Stimulated activated CD8-positive, alpha-beta memory T cell treated with anti-CD3 and anti-CD28 coated beads, Interleukin-15, amount 100 ng/mL, for 4 hours (primary cell): ENCODE data around the gene DLL1.
"Not testable (repeated sequence)": the region's sequence is repeated elsewhere in the genome, so short reads cannot be mapped to it uniquely, and the experiment has no call there.

Experiments
- DNase-seq, 2 donors: peaks; one replicate each; pipeline ENCODE4 v3.0.0-alpha.2; 2020; ENCODE audit warnings: low read depth in 2 of 2

Gene DLL1

DNA sequence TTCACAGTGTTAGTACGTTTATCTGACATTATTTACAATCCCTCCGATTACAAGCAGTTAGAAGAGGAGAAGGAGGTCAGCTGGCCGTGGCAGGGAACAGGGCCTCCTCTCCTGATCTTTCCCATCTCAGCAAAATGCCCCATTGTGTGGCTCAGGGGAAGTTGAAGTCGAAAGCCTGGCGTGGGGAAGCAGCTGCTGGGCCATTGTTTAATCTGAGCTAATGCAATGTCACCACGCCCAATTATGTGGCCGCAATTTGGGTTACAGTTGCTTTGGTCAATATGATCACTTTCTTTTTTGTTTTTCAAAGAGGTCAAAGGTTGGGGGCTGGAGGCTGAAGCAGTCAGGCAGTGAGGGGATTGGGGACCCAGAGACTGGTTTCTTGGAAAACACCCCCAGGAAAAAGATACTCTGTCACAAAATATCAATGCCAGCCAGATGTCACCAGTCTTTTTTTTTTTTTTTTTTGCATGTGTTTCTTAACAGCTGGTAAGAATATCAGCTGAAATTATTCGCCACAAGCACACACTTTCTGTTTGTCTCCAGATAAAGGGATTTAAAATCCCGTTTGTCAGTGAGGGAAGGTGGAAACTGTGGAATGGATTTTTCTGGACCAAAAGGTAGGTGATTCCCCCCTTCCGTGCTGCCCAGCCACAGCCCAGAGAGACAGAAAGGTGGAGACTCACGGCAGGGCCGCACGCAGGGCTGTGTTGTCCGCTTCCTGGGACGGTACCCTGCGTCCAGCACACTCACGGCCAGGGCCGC lies 24.6 kb downstream of the DLL1 start:
- no peak for DNase-seq

DNA sequence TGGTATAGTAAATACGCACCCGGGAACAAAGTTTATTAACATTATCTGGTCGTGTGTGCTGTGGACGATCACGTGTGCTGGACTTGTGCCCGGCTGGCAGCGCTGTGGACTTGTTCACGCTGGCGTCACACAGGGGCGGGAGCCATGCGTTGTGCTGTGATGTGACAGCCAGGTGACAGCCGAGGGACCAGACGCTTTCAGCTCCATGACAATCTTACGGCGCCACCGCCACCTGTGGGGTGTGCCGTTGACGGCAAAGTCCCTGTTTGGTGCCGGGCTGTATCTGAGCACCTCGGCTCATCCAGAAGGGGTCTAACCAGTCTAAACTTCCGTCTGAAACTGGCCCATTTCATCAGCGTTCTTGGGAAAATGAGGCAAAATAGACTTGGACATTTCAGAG lies 25.2 kb downstream of the DLL1 start:
- no peak for DNase-seq

DNA sequence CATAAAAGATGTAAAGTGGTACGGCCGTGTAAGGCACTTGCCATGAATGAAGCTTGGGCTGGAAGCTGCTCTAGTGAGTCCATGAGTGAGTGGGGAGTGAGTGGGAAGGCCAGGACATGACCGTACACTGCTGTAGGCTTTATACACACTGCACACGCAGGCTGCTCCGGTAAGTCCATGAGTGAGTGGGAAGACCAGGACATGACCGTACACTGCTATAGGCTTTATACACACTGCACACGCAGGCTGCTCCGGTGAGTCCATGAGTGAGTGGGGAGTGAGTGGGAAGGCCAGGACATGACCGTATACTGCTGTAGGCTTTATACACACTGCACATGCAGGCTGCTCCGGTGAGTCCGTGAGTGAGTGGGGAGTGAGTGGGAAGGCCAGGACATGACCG lies 26.2 kb downstream of the DLL1 start:
- not testable (repeated sequence) for DNase-seq

DNA sequence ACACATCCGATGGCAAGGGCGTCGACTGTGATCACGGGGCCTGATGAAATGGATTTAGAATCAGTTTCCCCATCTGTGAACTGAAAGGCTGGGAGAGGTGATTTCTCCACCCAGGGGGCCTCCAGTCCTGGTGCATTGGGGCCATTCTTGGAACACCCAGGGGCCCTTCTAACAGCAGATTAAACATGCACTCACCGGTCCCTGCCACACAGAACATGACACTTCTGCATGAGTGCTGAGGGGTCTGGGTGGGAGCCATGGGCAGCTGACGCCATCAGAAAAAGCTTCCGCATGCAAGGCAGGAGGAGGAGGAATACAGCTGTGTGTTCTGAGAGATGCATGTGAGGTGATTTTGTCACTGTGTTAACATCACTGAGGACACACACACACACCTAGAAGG lies 26.8 kb downstream of the DLL1 start:
- no peak for DNase-seq

DNA sequence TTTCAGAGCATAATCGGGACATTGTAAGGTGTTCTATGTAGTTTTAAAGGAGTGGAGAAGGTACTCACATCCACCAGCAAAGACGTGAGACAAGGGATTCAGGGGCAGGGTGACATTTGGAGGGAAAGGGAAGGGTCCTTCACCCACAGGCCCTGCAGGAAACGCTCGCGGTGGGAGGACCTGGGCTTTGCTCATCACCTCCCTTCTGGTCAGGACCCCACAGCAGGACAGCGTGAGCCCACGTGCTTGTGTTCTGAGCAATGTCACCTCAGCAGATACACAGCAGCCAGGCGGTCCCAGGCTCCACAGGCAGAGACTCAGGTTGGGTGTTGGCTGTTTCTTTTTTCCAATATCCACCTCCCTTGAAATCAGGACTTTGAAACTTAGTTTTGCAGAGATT lies 27.5 kb downstream of the DLL1 start:
- no peak for DNase-seq

DNA sequence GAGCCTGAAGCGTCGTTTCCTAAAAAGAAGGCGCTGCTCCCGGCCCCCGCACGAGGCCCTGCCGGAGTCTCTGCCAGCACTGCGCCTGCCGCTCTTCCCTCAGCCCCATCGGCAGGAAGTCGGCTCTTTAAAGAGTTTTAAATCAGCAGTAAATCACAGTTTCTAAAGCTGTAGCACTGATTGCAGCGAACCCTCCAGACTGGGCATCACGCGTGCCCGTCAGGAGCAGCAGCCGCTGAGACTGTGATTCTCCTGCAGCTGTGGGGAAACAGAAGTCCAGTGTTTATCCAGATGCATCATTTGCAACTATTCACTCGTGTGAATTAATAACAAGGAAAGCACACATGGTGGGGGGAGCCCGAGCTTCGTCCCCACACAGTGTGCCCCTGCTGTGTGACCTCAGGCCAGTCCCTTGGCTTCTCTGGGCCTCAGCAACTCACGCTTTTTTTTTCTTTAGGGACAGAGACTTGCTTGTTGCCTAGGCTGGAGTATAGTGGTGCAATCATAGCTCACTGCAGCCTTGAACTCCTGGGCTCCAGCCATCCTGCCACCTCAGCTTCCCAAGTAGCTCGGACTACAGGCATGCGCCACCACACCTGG lies 28.3 kb downstream of the DLL1 start:
- DNase-seq = no peak

DNA sequence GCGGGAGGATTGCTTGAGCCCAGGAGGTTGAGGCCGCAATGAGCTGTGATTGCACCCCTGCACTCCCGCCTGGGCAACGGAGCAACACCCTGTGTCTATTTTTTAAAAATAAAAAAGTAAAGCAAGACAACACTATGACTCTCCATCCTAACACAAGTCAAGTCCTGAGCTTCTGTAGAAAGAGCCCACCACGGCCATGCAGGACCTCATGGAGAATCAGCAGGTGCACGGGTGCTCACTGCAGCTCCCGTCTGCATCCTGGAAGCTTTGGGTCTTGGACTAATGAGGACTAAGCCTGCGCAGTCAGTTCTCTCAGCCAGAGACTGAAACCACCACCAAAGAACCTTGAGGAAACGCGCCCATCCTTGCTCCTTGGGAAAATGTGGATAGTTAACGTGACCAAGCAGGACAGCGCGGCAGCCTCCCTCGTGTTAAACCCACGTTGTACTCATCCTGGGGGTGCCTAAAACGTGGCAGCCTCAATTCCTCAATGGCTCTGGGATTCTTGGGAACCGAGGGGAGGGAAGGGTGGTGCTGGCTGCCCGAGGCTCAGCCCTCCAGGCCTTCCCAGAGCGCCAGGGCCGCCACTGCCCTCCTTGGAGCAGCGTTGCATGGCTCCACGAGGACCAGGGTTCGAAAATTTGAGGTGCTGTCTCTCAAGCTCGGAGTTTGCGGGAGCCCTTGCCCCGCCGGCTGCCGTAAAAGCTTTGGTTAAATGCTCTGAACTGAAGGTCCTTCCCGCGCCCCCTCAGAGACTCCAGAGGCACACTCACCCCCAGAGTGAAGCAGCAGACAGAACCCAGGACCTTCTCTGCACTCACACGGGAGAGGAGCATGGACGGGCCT lies 29.0 kb downstream of the DLL1 start:
- DNase-seq = no peak

DNA sequence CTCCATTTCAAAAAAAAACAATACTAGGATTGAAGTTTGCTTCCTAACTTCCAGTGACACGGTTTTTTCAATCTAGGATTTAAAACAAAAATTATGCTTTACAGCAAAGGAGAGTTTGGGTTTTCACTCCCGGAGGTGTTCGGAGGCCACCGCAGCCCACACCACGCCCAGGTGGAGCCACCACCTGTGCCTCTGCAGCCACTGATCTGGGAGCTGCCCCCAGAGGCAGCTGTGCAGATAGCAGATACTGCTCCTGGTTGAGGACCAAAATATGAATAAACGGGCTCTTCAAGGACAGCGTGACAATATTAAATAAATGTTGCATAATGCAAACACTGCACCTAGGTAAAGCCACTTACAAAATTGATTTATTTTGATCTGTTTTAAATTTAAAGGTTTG lies 30.2 kb downstream of the DLL1 start:
- DNase-seq = no peak

DNA sequence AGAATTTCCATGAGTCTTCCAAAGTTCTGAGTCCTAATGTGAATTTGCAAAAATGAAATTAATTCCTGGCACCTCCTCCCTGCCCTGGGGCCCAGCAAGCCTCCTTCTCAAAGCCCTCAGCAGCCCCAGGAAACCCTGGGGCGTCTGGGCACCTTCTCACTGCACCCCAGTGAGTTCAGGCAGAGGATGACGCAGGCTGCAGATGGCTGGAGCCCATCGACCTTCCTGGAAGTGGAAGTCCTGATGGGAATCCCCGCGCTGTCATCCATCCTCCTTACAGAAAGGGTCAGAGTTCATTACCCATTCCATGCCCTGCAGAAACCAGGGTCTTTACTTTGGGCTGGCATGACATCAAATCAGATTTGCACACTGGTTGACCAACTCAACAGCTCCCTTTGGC lies 31.6 kb downstream of the DLL1 start:
- no peak for DNase-seq

DNA sequence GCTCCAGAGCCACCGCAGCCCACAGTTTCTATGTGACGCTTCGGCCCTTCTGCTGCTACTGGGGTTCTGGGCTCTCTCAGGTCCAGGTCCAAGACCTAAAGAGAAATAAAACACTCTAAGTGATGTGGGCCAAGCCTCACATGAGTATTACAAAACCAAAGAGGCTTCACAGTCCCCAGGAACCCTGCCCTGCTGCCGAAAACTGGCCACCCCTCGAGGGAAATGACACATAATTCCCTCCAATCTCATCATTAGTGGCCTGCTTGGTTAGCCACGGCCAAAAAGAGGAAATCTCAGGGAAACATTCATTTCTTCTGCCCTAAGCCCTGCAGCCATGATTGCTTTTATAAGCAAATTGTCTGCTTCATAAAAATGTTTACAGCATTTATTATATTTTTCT lies 32.5 kb downstream of the DLL1 start:
- no peak for DNase-seq

DNA sequence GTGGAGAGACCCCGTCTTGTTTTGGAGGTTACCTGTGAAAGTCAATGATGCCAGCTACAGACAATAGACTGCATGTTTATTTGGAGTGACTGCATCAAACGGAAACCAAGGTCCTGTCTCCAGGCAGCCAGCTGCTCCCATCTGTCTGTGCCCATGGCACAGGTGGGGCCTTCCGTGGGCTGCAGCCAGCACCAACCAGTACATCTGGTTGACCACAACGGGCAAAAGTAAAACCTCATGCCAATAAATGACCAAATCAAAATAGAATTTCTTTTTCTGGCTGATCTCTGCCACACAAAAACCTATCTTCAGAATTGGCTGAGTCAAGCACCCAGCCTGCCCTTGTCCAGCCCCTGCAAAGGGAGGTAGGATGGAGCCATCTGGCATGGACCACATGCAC lies 33.5 kb downstream of the DLL1 start:
- no peak for DNase-seq

DNA sequence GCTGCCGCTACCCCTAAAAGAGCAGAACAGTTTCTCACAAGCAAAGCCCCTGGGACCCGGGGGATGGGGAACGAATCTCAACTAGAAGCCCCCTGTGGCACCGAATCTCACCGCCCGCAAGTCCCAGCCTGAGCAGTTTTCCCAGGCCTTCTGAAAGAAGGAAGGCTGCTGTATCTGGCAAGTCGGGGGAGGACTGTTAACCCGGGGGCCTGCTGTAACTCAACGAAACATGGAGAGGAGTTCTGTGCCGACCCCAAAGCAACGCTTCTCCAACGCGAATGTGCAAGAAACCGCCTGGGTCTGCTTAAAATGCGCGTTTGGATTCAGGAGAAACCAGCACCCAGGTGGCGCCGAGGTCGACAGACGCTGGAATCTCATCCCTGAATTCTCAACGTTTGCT lies 34.2 kb downstream of the DLL1 start:
- no peak for DNase-seq

DNA sequence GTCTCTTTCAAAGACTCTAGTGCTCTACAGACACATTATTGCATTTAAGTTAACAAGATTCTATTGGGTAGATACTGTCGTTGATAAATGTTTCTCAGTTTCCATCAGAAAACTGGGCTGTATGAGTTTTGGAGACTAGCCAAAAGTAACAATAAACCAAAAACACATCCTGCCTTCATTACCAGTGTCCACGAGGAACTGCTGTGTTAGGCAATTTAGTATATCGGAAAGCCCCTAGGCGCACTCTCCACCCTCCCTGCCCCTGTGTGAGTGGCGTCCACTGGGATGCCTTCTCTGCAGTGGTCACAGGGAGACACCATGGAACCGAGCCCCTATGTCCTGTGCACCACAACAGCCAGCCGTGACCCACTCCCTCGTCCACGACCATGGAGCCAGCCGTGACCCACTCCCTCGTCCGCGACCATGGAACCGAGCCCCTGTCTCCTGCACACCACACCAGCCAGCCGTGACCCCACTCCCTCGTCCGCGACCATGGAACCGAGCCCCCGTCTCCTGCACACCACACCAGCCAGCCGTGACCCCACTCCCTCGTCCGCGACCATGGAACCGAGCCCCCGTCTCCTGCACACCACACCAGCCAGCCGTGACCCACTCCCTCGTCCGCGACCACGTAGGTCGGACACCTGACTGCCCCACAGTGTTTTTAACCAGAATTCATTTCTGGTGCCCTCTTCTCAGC lies 35.3 kb downstream of the DLL1 start:
- no peak for DNase-seq

DNA sequence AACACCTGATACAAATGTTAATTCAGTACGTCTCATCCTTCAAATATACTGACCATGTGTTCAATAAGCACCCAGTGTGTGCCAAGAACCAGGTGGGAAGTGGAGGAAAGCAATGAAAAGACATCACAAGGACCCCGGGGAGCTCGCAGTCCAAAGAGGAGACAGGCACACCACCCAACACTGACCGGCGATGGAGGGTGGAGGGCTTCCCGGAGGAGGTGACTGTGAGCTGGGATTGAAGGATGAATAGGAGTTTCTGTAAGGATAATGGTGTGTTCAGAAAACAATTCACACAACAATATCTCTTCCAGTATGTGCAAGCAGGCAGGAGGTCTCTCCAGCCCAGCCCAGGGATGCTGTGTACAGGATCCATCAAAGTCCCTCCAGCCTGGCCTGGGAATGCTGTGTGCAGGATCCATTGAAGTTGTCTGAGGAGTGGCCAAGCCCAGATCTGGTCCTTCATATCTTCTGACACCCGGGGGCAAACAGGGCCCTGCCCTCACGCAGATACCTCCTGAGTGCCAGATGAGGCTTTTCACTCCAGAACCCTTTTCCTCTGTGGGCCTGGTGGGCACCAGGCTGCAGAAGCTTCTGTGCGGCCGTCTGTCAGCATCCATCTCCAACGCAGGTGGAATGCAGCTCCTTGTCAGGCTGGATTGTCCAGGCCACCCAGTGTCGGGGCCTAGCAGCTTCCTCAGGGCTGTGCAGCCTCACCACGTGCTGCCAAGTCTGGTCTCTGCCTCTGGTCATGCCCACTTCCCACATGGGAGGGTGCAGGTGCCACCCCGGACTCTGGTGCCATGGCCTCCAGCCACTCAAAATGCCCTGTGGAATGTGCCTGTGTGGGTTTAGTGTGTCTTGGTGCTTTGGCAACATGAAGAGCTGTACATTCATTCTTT lies 36.3 kb downstream of the DLL1 start:
- DNase-seq = no peak

DNA sequence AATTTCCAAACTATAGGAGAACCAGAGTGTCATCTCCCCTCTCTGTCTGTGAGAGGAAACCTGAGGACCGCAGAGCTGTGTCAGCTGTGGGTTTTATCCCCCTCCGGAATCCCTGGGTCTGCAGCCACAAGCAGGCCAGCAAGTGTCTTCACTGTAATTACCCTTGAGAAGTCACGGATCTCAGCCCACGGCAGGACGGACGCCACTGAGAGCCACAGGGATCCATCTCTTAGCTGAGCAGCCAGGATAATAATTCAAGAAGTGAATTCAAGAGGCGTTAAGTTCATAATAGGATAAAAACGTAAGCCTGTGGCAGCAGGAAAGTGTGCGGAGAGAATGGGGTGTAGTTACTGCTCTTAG lies 37.0 kb downstream of the DLL1 start:
- no peak for DNase-seq

DNA sequence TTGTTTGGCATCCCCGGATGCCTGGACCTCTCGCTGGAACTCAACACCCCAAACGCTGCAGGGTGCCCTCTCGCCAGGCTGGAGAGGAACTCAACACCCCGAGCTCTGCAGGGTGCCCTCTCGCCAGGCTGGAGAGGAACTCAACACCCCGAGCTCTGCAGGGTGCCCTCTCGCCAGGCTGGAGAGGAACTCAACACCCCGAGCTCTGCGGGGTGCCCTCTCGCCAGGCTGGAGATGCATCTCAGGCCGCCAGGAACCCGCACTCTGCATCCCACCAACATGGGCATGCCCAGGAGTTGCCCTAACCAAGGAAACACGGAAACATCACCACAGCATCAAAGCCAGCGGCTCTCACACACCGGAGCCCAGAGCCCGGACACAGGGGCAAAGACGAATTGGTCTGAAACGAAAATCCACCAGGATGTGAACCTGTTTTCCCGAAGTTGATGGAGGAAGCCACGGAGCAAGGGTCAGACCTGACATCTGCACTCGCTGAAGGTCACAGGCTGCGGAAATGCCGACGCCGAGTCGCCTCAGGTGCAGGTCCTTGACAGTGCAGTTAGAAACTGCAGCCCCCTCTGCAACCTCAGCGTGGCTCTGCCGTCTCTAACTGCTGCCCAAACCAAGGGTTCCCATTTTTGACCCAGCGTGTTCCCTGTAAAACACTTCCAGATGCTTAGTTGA lies 37.5 kb downstream of the DLL1 start:
- DNase-seq = no peak

DNA sequence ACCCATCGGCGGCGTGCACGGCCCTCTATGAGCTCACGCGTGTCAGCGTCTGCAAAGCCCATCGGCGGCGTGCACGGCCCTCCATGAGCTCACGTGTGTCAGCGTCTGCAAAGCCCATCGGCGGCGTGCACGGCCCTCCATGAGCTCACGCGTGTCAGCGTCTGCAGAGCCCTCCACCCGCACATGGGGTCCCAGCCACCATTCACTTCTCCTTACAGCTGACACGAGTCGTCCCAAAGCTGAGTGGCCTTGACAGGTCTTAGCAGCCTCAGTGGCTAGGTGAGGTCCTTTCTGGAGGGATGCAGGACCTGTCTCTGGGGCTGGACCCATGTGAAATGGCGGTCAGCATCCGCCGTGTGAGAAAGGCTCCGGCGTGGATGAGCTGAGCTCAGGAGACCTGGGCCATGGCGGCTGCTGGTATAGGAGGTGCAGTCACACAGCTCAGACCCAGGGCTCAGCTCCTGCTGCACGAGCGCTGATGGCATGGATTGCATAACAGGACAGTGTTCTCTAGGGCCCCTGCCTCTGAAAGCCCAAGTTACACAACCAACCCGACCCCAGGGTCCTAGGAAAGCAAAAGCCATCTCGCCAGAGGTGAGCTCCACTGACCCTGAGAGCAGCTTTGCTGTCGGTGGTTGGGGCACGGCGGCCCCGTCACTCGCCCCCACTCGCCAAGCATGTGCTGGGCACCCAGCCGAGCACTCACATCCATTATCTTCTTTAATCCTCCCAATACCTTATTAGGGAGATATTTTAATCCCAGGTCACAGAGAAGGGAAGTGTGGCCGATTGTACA lies 38.9 kb downstream of the DLL1 start:
- DNase-seq = no peak

DNA sequence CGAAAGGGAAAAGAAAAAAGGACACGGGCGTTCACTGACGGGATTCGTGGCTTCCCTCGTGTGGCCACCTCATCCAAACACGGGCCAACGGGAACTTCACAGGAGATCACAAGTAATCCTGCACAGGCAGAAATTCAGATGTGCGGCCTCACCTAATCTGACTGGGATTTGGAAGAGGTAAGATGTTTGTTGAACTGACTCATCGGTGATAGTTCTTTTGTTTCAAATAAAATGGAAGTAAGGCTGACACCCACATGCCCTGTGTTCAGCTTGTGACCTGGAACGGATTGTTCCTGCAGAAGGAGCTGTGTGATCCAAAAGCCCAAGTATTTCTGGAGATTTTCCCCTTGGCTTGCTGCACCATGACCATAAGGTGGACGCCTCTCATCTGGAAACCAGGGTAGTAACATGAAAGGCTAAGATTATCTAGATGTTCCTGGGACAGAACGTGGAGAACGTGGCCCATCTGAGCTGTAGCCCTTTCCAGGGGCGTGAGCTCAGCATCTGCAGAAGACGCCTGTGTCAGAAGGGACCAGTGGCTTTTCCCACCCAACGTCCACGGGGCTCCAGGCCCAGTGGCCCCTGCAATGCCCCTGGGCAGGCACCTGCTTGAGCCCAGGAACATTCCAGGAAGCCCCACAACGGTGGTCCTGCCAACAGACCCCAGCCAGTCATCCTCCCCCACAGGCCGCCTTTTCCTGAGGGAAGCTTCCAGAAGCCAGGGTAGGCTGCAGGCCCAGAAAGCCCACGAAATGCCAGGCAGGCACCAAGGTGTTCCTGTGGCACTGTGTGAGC lies 39.7 kb downstream of the DLL1 start:
- DNase-seq = no peak

DNA sequence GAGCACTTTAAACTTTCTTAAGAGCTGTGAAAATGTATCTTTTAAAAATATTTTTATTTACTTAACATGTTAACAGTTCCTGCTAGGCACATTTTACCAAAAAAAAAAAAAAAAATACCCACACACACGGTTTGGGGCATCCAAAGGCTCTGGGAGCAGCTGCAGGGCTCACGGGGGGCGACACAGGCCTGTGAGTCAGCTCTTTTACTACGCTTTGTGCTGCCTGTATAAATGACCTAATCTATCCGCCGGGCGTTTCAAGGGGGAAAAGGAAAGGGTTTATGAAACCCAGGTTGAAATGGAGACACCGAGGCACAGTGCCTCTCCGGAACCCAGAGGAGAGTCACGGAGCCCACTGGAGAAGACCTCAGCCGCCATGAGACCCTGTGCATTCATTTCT lies 40.4 kb downstream of the DLL1 start:
- no peak for DNase-seq
